ENCODE data around the gene DNASE2B.

DNA sequence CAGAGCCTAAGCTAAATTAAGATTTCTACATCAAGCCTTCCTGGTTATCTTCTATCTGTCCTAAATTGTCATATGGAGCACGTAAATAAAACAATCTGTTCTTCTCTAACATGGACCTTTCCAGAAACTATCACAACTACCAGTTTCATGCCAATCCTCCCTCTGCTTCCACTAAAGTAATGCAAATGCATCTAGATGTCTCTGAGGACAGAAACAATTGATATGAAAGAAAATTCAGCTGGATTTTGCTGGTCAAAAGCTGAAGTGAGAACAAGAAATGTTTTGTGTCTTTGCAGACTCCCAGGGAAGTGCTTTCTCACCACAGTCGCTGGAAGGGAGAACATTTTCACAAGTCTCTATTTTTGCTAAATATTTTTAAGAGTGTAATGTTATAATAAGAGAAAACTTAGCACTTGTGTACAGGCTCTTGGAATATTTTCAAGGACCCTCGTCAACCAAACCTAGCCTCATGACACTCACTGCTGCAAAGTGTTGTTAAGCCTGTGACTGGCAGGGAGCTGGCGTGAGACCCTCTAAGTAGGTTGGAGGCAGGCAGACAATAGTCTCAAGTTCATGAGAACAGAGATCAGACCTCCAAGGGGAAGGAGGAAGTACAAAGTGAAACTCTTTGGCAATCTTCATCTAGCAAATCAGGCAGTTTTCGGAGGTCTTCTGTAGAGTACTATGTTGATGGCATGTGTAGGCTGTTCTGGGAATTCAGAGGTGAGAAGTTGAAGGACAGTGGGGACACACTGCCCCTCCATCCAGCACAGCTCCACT lies 38.8 kb downstream of the DNASE2B start:
- no peak for TF ChIP-seq EP300 (IDR thresholded peaks at IDR 0.05; ENCODE audit: borderline replicate concordance)
- TF ChIP-seq REST (IDR thresholded peaks at IDR 0.05; ENCODE audit: low read depth) = no peak
- TF ChIP-seq RAD21 (IDR thresholded peaks at IDR 0.05; ENCODE audit: low read depth) = no peak
- no peak for TF ChIP-seq TCF12 (IDR thresholded peaks at IDR 0.05; ENCODE audit: low read depth)

Data from Ishikawa (cell line).